Right lobe of liver (tissue), 4 donors: Measurements from ENCODE around the gene PLBD2.

ENCODE experiments used
- POLR2A ChIP-seq: fragments of 450-650 bp; IDR thresholded peaks from one replicate; pipeline ENCODE4 v1.6.1; 2017; ENCODE audit warnings: antibody characterized with exemption, mild to moderate bottlenecking
- TF ChIP-seq, protein P1 (sequence below), 4 donors: fragments of 200-600 bp in 3 of 4; fragments of 450-650 bp in 1 of 4; IDR thresholded peaks; one replicate each; pipeline versions ENCODE4 v1.5.1 to v1.8.0; 2016 to 2022; ENCODE audit warnings: antibody characterized with exemption in 4 of 4, mild to moderate bottlenecking in 2 of 4
- donor health status: DM: no; HTN: no; CAD: no.
- donor health status: DM: no; HTN: no; CAD: no.
- donor health status: DM: no; HTN: yes; CAD: no.

DNA sequence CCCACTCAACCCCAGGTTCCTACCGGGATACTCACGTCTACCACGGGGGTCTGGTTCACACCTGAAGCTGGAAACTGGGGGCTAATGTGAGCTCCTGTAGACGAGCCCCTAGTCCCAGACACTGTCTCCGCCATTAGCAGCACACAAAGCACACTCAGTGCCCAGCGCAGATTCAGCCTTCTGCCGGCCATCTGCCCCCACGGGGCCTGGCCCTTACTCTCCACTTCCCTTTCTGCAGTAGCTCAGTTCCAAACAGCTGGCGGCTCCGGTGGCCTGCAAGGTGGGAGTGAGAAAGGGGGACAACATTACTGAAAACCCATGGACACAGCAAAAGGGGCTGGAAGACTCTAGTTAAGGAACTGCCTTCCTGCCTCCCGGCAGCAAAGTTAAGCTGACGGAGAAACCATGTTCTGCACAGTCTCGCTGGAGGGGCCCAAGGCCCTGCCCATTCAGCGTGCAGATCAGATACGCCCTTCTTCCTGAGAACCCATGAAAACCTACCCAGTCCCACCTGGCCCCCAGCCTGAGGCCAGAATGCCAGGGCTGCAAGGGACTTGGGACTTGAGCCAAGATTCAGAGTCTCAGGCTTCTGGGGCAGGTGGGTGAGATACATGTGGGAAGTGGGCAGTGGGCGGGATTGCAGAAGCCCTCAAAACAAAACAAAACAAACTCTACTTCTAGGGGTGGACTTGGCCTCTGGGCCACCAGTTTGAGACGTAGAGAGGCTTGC, 25.5 kb upstream of the PLBD2 start:
- TF ChIP-seq, protein P1, sequence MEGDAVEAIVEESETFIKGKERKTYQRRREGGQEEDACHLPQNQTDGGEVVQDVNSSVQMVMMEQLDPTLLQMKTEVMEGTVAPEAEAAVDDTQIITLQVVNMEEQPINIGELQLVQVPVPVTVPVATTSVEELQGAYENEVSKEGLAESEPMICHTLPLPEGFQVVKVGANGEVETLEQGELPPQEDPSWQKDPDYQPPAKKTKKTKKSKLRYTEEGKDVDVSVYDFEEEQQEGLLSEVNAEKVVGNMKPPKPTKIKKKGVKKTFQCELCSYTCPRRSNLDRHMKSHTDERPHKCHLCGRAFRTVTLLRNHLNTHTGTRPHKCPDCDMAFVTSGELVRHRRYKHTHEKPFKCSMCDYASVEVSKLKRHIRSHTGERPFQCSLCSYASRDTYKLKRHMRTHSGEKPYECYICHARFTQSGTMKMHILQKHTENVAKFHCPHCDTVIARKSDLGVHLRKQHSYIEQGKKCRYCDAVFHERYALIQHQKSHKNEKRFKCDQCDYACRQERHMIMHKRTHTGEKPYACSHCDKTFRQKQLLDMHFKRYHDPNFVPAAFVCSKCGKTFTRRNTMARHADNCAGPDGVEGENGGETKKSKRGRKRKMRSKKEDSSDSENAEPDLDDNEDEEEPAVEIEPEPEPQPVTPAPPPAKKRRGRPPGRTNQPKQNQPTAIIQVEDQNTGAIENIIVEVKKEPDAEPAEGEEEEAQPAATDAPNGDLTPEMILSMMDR (IDR thresholded peaks at IDR 0.05) = no peak
- no peak for TF ChIP-seq POLR2A
